ENCODE data around the gene C22orf31.

The C22orf31 gene

GRCh38 chr22:29023172-29023796 is 38.3 kb downstream of the C22orf31 start:
- no peak for DNase-seq
- peaks cover 18% of the 10 kb centered on the region for H3K9me3 Mint-ChIP-seq
- TF ChIP-seq, protein P1, sequence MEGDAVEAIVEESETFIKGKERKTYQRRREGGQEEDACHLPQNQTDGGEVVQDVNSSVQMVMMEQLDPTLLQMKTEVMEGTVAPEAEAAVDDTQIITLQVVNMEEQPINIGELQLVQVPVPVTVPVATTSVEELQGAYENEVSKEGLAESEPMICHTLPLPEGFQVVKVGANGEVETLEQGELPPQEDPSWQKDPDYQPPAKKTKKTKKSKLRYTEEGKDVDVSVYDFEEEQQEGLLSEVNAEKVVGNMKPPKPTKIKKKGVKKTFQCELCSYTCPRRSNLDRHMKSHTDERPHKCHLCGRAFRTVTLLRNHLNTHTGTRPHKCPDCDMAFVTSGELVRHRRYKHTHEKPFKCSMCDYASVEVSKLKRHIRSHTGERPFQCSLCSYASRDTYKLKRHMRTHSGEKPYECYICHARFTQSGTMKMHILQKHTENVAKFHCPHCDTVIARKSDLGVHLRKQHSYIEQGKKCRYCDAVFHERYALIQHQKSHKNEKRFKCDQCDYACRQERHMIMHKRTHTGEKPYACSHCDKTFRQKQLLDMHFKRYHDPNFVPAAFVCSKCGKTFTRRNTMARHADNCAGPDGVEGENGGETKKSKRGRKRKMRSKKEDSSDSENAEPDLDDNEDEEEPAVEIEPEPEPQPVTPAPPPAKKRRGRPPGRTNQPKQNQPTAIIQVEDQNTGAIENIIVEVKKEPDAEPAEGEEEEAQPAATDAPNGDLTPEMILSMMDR (IDR thresholded peaks at IDR 0.05): no peak
- peaks cover 44% of the 10 kb centered on the region for H3K4me1 Mint-ChIP-seq
- peak overlapping the region; percentile 47 for H3K27ac Mint-ChIP-seq
- peaks cover 35% of the 10 kb centered on the region for H3K36me3 Mint-ChIP-seq (ENCODE audit: low read depth)
- no peak overlapping the region for H3K4me3 Mint-ChIP-seq
- peaks cover 6% of the 10 kb centered on the region for H3K27me3 Mint-ChIP-seq (ENCODE audit: low read depth, poor library complexity)

DNA sequence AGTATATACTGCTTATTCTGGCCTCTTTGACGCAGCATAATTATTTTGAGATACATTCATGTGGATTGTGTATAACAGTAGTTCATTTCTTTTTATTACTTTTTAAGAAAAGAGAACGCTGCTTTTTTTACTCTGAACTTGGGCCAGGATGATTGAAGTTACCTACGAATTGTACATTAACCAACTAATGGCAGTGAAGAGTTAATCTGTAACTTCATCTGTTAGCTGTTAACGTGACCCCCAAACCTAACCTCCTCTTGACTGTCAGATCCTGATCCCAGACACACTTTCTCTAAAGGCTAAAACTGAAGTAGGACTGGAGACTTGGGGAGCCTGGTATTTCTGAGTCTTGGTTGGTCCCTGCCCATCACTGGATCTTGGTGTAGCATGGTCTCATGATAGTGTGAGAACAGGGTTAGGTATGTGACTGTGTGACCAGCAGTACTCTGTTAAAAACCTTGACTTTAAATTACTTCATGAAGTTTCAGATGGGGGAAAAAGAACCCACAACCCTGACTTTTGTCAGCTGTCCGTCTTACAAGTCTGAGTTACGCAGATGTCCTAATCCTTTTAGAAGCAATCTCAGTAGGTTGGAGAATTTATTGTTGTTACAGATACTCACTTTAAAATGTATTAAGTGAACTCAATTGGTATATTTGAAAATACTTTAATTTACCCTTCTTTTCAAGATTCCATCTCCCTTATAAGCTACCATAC is 39.4 kb downstream of the C22orf31 start:
- H3K4me3 Mint-ChIP-seq: no peak overlapping the region

DNA sequence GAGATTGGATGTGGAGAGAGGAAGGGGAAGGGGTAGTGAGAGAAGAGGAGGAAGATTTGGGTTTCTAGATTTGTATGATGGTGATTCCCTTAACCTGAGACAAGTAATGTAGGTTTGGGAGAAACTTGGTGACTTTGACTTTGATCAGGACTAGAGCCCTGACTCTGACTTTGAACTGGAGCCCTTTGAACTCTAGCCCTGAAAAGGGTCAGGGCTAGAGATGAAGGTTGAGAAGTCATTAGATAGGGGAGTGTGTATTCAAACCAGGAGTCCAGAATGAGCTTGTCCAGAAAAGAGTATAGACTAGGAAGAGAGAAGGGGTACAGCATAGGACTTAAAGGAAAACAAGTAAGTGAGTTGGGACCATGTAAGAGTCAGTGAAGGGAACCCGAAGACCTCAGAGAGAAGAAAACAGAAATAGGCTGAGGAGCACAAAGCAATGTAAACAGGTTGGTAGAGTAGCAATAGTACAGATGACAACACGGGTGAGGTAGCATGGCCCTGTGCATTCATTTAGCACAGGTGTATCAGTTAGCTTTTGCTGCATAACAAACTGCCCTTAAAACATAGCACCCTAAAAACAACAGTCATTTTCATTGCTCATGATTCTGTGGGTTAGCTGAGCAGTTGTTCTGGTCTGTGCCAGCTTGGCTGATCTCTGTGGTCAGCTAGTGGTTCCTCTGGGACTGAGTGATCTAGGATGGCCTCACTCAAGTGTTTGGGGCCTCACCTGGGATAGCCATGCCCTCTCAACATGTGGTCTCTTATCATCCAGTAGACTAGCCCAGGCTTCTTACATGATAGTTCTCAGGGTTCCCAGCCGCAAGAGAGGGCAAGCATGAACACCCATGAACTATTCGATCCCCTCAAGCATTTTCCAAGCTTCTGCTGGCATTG is 43.1 kb downstream of the C22orf31 start:
- no peak for DNase-seq
- Mint-ChIP-seq H3K27me3 (ENCODE audit: low read depth, poor library complexity) (peaks cover 6% of the 10 kb centered on the region), H3K27ac (peak overlapping the region; percentile 1), H3K4me3 (no peak overlapping the region), H3K4me1 (peaks cover 60% of the 10 kb centered on the region), H3K36me3 (ENCODE audit: low read depth) (peaks cover 42% of the 10 kb centered on the region), H3K9me3 (peaks cover 23% of the 10 kb centered on the region)
- TF ChIP-seq, protein P1 (IDR thresholded peaks at IDR 0.05): no peak

More for the DNA sequence above, 39.4 kb downstream of the C22orf31 start:
- peak overlapping the region; percentile 40 for H3K27ac Mint-ChIP-seq
- peaks cover 23% of the 10 kb centered on the region for H3K9me3 Mint-ChIP-seq
- peaks cover 42% of the 10 kb centered on the region for H3K36me3 Mint-ChIP-seq (ENCODE audit: low read depth)
- TF ChIP-seq, protein P1 (IDR thresholded peaks at IDR 0.05): no peak
- DNase-seq: no peak
- H3K27me3 Mint-ChIP-seq (ENCODE audit: low read depth, poor library complexity): peaks cover 6% of the 10 kb centered on the region
- peaks cover 45% of the 10 kb centered on the region for H3K4me1 Mint-ChIP-seq

DNA sequence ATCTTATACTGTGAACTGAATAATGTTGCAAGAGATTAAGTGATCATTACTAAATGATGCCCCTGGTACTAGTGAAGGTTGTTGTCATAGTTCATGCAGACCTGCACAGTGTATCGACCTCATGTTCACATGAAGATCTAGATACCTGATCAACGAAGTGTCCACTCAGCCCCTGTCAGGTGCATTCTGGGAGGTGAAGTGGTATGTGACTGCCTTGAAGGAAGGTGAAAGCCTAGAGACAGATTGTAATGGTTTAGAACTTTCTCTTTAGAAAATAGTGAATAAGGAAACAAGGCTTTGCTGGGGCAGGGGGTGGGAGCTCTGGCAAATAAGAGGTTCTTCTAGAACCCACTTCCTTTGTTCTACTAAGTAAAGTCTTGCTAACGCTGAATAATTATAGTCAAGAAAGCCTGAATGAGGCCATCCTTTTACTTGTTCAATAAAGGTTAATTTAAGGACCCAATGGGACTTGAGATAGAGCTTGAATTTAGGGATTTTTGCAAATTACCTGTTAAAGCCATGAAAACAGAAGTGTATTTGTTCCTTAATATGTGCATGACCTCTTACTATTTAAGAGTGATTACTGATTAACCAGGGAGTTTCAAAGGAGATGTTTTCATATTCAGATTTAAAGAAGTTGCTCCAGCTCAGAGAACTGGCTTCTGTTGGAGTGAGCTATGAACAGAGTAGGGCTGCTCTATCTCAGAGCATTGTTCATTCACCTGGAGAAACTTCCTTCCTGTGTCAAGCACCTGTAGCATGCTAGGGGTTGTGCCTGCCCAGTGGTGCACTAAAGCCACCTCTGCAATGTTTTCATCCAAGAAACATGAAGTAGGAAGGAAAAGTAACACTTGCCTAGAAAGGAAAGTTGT is 45.3 kb downstream of the C22orf31 start:
- H3K4me1 Mint-ChIP-seq: peaks cover 61% of the 10 kb centered on the region
- no peak overlapping the region for H3K4me3 Mint-ChIP-seq
- H3K9me3 Mint-ChIP-seq: peaks cover 23% of the 10 kb centered on the region
- TF ChIP-seq, protein P1 (IDR thresholded peaks at IDR 0.05): no peak
- H3K27me3 Mint-ChIP-seq (ENCODE audit: low read depth, poor library complexity): peaks cover 6% of the 10 kb centered on the region
- H3K27ac Mint-ChIP-seq: peak overlapping the region; percentile 40
- H3K36me3 Mint-ChIP-seq (ENCODE audit: low read depth): peaks cover 36% of the 10 kb centered on the region
- no peak for DNase-seq

GRCh38 chr22:29014773-29015172 is 46.9 kb downstream of the C22orf31 start:
- H3K36me3 Mint-ChIP-seq (ENCODE audit: low read depth): peaks cover 39% of the 10 kb centered on the region
- TF ChIP-seq, protein P1 (IDR thresholded peaks at IDR 0.05): no peak
- DNase-seq: no peak
- H3K27ac Mint-ChIP-seq: peak overlapping the region; percentile 97
- H3K4me1 Mint-ChIP-seq: peaks cover 76% of the 10 kb centered on the region
- peaks cover 17% of the 10 kb centered on the region for H3K9me3 Mint-ChIP-seq
- no peak overlapping the region for H3K4me3 Mint-ChIP-seq
- H3K27me3 Mint-ChIP-seq (ENCODE audit: low read depth, poor library complexity): peaks cover 8% of the 10 kb centered on the region

All from nephron progenitor cell (in vitro differentiated cells).